ENCODE data around the gene ELOVL7. TPM values are rescaled to one million over a fixed set of nuclear protein-coding genes. Genes with fewer than 3 reads are reported as not detected.

The ELOVL7 gene
- total RNA-seq, 3 donors from 2014 or later (not counting 1 experiment from before 2014, with no cell fraction given): 0.48 to 4.2 (median 2.6) TPM

DNA sequence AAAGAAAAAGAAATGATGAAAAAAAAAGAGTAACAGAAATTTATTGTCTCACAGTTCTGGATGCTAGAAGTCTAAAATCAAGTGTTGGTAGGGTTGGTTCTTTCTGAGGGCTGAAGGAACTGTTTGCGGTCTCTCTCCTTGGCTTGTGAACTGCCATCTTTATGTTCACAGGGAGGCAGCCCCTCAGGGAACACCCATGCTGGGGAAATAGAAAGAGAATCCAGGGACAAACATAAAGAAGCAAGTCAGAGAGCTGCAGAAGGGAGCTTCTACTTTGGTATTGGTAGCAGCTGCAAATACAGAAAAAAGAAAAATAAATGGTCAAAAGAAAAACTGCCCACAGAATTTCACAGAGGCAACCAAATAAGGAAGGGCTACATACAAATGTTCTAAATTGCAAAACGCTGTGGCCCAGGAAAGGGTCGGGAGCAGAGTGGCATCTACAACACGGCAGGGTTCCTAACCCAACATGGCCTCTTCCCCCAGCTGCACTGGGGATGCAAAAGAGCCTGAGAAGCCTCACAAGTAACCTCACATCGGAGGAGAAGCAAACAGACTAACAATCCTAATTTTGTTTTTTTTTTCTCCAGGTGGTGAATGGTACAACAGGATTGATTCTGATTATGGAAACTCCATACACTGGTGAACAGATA, 37.4 kb downstream of the ELOVL7 start:
- H3K36me3 Mint-ChIP-seq: peaks cover 8% of the 10 kb centered on the region
- H3K27ac Mint-ChIP-seq: no peak overlapping the region
- no peaks in the 10 kb centered on the region for H3K4me1 ChIP-seq (ENCODE audit: control insufficient read depth, insufficient read depth, low read length)
- H3K27ac ChIP-seq (ENCODE audit: low read length): no peak overlapping the region
- ATAC-seq (no peak), DNase-seq (no peak)
- intact Hi-C loops (cut with micrococcal nuclease): no loop called here
- H3K4me3 Mint-ChIP-seq: no peak overlapping the region
- peaks cover 0 to 4% of the 10 kb centered on the region in 2 donors for H3K27me3 Mint-ChIP-seq (ENCODE audit: low read depth in 2 of 2)
- H3K4me3 ChIP-seq (ENCODE audit: low read length): no peak overlapping the region
- no peaks in the 10 kb centered on the region for H3K9me3 ChIP-seq (ENCODE audit: control insufficient read depth, insufficient read depth, low read length)
- H3K36me3 ChIP-seq (ENCODE audit: control insufficient read depth, insufficient read depth, low read length): no peaks in the 10 kb centered on the region
- no peaks in the 10 kb centered on the region for H3K27me3 ChIP-seq (ENCODE audit: control insufficient read depth, insufficient read depth, low read length)
- peaks cover 2 to 6% of the 10 kb centered on the region in 2 donors for H3K9me3 Mint-ChIP-seq
- TF ChIP-seq, protein P1, sequence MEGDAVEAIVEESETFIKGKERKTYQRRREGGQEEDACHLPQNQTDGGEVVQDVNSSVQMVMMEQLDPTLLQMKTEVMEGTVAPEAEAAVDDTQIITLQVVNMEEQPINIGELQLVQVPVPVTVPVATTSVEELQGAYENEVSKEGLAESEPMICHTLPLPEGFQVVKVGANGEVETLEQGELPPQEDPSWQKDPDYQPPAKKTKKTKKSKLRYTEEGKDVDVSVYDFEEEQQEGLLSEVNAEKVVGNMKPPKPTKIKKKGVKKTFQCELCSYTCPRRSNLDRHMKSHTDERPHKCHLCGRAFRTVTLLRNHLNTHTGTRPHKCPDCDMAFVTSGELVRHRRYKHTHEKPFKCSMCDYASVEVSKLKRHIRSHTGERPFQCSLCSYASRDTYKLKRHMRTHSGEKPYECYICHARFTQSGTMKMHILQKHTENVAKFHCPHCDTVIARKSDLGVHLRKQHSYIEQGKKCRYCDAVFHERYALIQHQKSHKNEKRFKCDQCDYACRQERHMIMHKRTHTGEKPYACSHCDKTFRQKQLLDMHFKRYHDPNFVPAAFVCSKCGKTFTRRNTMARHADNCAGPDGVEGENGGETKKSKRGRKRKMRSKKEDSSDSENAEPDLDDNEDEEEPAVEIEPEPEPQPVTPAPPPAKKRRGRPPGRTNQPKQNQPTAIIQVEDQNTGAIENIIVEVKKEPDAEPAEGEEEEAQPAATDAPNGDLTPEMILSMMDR (IDR thresholded peaks at IDR 0.05): no peak
- 93% methylated on average over 4 of the region's 5 CpGs for WGBS (ENCODE audit: insufficient coverage)
- H3K4me1 Mint-ChIP-seq: no peaks in the 10 kb centered on the region

DNA sequence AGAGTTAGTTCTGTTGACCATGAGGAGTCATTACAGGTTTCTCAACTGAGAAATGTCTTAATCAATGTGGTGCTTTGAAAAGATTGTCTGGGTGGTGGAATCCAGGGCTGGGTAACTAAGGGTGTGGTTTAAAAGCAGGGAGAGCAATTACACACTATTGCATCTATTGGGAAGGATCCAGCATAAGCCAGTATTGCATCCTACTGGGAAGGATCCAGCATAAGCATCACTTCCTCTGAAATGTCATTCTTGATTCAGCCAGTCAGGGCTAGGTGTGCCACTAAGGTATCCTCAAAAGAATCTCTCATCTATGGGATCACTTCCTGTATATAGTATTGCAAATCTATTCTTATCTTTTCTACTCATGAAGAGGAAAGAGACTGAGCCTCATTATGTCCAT, 38.6 kb downstream of the ELOVL7 start:
- H3K9me3 ChIP-seq (ENCODE audit: control insufficient read depth, insufficient read depth, low read length): no peaks in the 10 kb centered on the region
- no peaks in the 10 kb centered on the region for H3K27me3 ChIP-seq (ENCODE audit: control insufficient read depth, insufficient read depth, low read length)
- peaks cover 0 to 4% of the 10 kb centered on the region in 2 donors for H3K27me3 Mint-ChIP-seq (ENCODE audit: low read depth in 2 of 2)
- H3K4me1 ChIP-seq (ENCODE audit: control insufficient read depth, insufficient read depth, low read length): no peaks in the 10 kb centered on the region
- DNase-seq (no peak), ATAC-seq (no peak)
- H3K4me1 Mint-ChIP-seq: no peaks in the 10 kb centered on the region
- peaks cover 8% of the 10 kb centered on the region for H3K36me3 Mint-ChIP-seq
- no peak overlapping the region for H3K4me3 ChIP-seq (ENCODE audit: low read length)
- intact Hi-C loops (cut with micrococcal nuclease): no loop called here
- TF ChIP-seq, protein P1 (IDR thresholded peaks at IDR 0.05): no peak
- H3K36me3 ChIP-seq (ENCODE audit: control insufficient read depth, insufficient read depth, low read length): no peaks in the 10 kb centered on the region
- H3K4me3 Mint-ChIP-seq: no peak overlapping the region
- no peak overlapping the region for H3K27ac ChIP-seq (ENCODE audit: low read length)
- peaks cover 2 to 6% of the 10 kb centered on the region in 2 donors for H3K9me3 Mint-ChIP-seq
- H3K27ac Mint-ChIP-seq: no peak overlapping the region

DNA sequence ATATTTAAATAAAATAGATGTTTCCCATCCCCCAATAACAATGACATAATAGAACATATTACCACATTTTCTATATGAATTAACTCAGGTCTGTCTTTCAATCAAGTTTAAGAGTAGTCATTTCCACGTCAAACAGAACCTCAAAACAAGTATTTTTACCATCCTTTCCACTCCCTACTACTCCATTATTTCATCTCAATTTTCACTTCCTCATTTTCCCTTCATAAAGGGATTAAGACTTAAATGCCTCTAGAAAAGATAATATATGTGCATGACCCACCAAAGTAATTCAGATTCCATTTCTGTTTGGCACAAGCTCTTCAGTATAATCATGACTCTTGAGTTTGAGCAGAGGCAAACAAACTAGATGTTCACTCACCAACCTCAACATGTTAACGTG, 40.4 kb downstream of the ELOVL7 start:
- ATAC-seq (no peak), DNase-seq (no peak)
- H3K27ac ChIP-seq (ENCODE audit: low read length): no peak overlapping the region
- no peak overlapping the region for H3K4me3 ChIP-seq (ENCODE audit: low read length)
- Mint-ChIP-seq H3K36me3 (peaks cover 8% of the 10 kb centered on the region), H3K27me3 (ENCODE audit: low read depth in 2 of 2) (peaks cover 0 to 4% of the 10 kb centered on the region in 2 donors), H3K4me1 (no peaks in the 10 kb centered on the region), H3K27ac (no peak overlapping the region), H3K4me3 (no peak overlapping the region), H3K9me3 (peaks cover 2 to 6% of the 10 kb centered on the region in 2 donors)
- intact Hi-C loops (cut with micrococcal nuclease): no loop called here
- WGBS (ENCODE audit: insufficient coverage): 66% methylated on average over 2 of the region's 2 CpGs
- no peaks in the 10 kb centered on the region for H3K9me3 ChIP-seq (ENCODE audit: control insufficient read depth, insufficient read depth, low read length)
- H3K27me3 ChIP-seq (ENCODE audit: control insufficient read depth, insufficient read depth, low read length): no peaks in the 10 kb centered on the region
- H3K4me1 ChIP-seq (ENCODE audit: control insufficient read depth, insufficient read depth, low read length): no peaks in the 10 kb centered on the region
- TF ChIP-seq, protein P1 (IDR thresholded peaks at IDR 0.05): no peak
- H3K36me3 ChIP-seq (ENCODE audit: control insufficient read depth, insufficient read depth, low read length): no peaks in the 10 kb centered on the region

DNA sequence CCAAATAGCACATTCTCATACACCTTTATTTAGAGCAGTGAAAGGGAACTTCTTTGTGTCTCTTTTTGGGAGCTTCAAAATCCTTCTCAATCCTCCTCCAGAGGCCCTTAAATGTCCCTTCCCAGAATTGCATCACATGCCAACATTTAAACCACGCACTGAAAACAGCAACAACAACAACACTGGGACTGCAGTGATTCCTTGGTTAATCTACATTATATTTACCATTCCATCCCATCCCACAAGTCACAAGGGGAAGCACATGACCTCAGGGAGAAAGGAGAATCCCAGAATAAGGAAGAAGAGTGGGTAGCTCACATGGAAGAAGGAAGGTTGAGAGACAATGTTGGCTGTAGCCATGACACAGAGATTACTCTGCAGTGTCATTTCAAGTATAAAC, 41.1 kb downstream of the ELOVL7 start:
- H3K9me3 ChIP-seq (ENCODE audit: control insufficient read depth, insufficient read depth, low read length): no peaks in the 10 kb centered on the region
- DNase-seq: no peak
- H3K9me3 Mint-ChIP-seq: peaks cover 2 to 6% of the 10 kb centered on the region in 2 donors
- no peaks in the 10 kb centered on the region for H3K27me3 ChIP-seq (ENCODE audit: control insufficient read depth, insufficient read depth, low read length)
- no peaks in the 10 kb centered on the region for H3K36me3 ChIP-seq (ENCODE audit: control insufficient read depth, insufficient read depth, low read length)
- no peak overlapping the region for H3K4me3 ChIP-seq (ENCODE audit: low read length)
- H3K36me3 Mint-ChIP-seq: peaks cover 8% of the 10 kb centered on the region
- intact Hi-C loops (cut with micrococcal nuclease): no loop called here
- TF ChIP-seq, protein P1 (IDR thresholded peaks at IDR 0.05): no peak
- peaks cover 0 to 4% of the 10 kb centered on the region in 2 donors for H3K27me3 Mint-ChIP-seq (ENCODE audit: low read depth in 2 of 2)
- H3K27ac Mint-ChIP-seq: no peak overlapping the region
- H3K4me1 ChIP-seq (ENCODE audit: control insufficient read depth, insufficient read depth, low read length): no peaks in the 10 kb centered on the region
- 67% methylated on average over 1 of the region's 1 CpG for WGBS (ENCODE audit: insufficient coverage)
- no peak overlapping the region for H3K27ac ChIP-seq (ENCODE audit: low read length)
- H3K4me1 Mint-ChIP-seq: no peaks in the 10 kb centered on the region
- no peak overlapping the region for H3K4me3 Mint-ChIP-seq
- ATAC-seq: no peak

Data from natural killer cell (primary cell).